Mononuclear cell (primary cell): ENCODE measurements around the gene EDN2. TPM values are rescaled to one million over a fixed set of nuclear protein-coding genes. Genes with fewer than 3 reads are reported as not detected.

Source experiments
- H3K27me3 ChIP-seq: 2 replicates; pipeline ENCODE4 v1.6.0; 2011; ENCODE audit warnings: low read length, control low read depth; ENCODE audit not compliant: insufficient read depth
- H3K4me1 ChIP-seq: 2 replicates; pipeline ENCODE4 v1.5.1; 2011; ENCODE audit warnings: mild to moderate bottlenecking, low read length, control low read depth; ENCODE audit not compliant: insufficient read depth
- H3K4me3 ChIP-seq: 2 replicates; pipeline ENCODE4 v1.5.1; 2011; ENCODE audit warnings: mild to moderate bottlenecking, low read length, moderate library complexity
- H3K9me3 ChIP-seq: 2 replicates; pipeline ENCODE4 v1.5.1; 2011; ENCODE audit warnings: low read depth, mild to moderate bottlenecking, control low read depth, low read length
- total RNA-seq: library from RNA; depleted of rRNA; stranded (reverse); fragments of >200 nt; gene quantifications from one replicate; pipeline ENCODE4 v1.2.3, GENCODE V29; 2012

EDN2 gene
- total RNA-seq, result not detected

- no peaks in the 10 kb centered on the region for H3K27me3 ChIP-seq
- H3K9me3 ChIP-seq, result no peaks in the 10 kb centered on the region
- no peak within 1 kb of the TSS for H3K4me3 ChIP-seq
- no peaks in the 10 kb centered on the region for H3K4me1 ChIP-seq
Measured at GRCh38 chr1:41484402-41485241, at the start of gene EDN2. TSS of gene EDN2 (minus strand) at chr1:41484683. CDS start at chr1:41484601, 82 bp downstream.

- Histone ChIP-seq H3K27me3 (no peaks in the 10 kb centered on the region), H3K4me3 (no peak overlapping the region), H3K9me3 (no peaks in the 10 kb centered on the region), H3K4me1 (peaks cover 5% of the 10 kb centered on the region)
Measured at GRCh38 chr1:41533731-41534080, 49.2 kb upstream of the EDN2 start.

DNA sequence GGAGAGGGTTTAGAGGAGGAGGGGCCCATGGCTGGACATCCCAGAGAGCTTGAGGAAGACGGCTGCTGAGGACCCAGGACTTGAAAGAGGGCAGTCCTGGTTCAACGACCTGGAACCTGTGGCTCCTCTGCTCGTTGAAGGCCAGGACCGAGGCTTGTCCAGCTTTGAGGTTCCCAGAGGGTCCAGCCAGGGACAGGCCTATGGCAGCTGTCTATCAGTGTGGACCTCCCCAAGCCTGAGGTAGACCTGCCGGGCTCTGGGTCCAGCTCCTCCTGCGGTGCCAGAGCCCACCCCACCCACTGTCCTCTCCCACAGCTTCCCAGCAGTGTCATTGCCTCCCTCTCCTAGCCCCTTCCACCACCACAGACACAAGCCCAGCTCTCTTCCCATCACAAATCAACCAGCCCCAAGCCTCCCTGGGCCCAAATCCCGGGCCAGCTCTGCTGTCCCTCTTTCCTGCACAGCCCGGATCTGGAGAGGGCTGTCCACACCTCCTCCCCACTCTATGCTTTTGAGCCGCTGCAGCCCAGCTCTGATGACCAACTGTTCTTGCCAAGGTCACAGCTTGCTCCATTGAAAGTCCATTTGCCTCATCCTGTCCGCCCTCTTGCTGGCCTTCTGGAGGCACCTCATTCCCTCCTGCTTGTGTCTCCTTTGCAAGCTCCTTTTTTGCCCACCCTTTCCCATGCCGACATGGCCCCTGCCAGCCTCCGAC, 48.7 kb upstream of the EDN2 start:
- Histone ChIP-seq H3K27me3 (no peaks in the 10 kb centered on the region), H3K9me3 (no peaks in the 10 kb centered on the region), H3K4me3 (no peak overlapping the region), H3K4me1 (peaks cover 5% of the 10 kb centered on the region)

GRCh38 chr1:41532206-41532975, 47.9 kb upstream of the EDN2 start:
- H3K27me3 ChIP-seq, result no peaks in the 10 kb centered on the region
- H3K9me3 ChIP-seq, result no peaks in the 10 kb centered on the region
- no peak overlapping the region for H3K4me3 ChIP-seq
- H3K4me1 ChIP-seq, result no peaks in the 10 kb centered on the region

GRCh38 chr1:41530411-41530810, 45.9 kb upstream of the EDN2 start:
- Histone ChIP-seq H3K4me3 (no peak overlapping the region), H3K27me3 (no peaks in the 10 kb centered on the region), H3K4me1 (no peaks in the 10 kb centered on the region), H3K9me3 (no peaks in the 10 kb centered on the region)

GRCh38 chr1:41529621-41530395, 45.3 kb upstream of the EDN2 start:
- Histone ChIP-seq H3K4me3 (no peak overlapping the region), H3K4me1 (no peaks in the 10 kb centered on the region), H3K27me3 (no peaks in the 10 kb centered on the region), H3K9me3 (no peaks in the 10 kb centered on the region)

- H3K27me3 ChIP-seq, result no peaks in the 10 kb centered on the region
Measured at GRCh38 chr1:41528726-41529605, 44.5 kb upstream of the EDN2 start.

GRCh38 chr1:41528106-41528505, 43.6 kb upstream of the EDN2 start:
- Histone ChIP-seq H3K4me3 (no peak overlapping the region), H3K27me3 (no peaks in the 10 kb centered on the region), H3K4me1 (no peaks in the 10 kb centered on the region), H3K9me3 (no peaks in the 10 kb centered on the region)

More at GRCh38 chr1:41528726-41529605, 44.5 kb upstream of the EDN2 start:
- Histone ChIP-seq H3K4me1 (no peaks in the 10 kb centered on the region), H3K4me3 (no peak overlapping the region), H3K9me3 (no peaks in the 10 kb centered on the region)

DNA sequence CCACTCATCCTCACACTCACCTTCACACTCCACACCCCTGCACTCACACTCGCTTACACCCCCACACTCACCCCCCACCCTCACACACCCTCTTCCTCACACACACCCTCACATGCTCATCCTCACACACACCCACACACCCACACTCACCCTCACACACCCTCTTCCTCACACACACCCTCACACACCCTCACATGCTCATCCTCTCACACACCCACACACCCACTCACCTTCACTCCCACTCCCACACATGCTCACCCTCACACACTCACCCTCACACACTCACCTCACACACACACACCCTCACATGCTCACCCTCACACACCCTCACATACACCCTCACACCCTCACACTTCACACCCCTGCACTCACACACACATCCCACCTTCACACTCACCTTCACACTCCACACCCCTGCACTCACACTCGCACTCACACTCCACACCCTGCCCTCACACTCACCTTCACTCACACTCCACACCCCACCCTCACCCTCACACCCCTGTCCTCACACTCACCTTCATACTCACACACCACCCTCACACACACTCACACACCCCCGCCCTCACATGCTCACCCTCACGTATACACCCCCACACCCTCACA, 42.6 kb upstream of the EDN2 start:
- H3K4me3 ChIP-seq, result no peak overlapping the region
- no peaks in the 10 kb centered on the region for H3K27me3 ChIP-seq
- no peaks in the 10 kb centered on the region for H3K4me1 ChIP-seq
- no peaks in the 10 kb centered on the region for H3K9me3 ChIP-seq

- H3K9me3 ChIP-seq, result no peaks in the 10 kb centered on the region
- no peaks in the 10 kb centered on the region for H3K27me3 ChIP-seq
- no peaks in the 10 kb centered on the region for H3K4me1 ChIP-seq
- no peak overlapping the region for H3K4me3 ChIP-seq
Measured at GRCh38 chr1:41525891-41526587, 41.6 kb upstream of the EDN2 start.

- Histone ChIP-seq H3K27me3 (no peaks in the 10 kb centered on the region), H3K9me3 (no peaks in the 10 kb centered on the region), H3K4me3 (no peak overlapping the region), H3K4me1 (no peaks in the 10 kb centered on the region)
Measured at GRCh38 chr1:41524676-41525675, 40.5 kb upstream of the EDN2 start.

DNA sequence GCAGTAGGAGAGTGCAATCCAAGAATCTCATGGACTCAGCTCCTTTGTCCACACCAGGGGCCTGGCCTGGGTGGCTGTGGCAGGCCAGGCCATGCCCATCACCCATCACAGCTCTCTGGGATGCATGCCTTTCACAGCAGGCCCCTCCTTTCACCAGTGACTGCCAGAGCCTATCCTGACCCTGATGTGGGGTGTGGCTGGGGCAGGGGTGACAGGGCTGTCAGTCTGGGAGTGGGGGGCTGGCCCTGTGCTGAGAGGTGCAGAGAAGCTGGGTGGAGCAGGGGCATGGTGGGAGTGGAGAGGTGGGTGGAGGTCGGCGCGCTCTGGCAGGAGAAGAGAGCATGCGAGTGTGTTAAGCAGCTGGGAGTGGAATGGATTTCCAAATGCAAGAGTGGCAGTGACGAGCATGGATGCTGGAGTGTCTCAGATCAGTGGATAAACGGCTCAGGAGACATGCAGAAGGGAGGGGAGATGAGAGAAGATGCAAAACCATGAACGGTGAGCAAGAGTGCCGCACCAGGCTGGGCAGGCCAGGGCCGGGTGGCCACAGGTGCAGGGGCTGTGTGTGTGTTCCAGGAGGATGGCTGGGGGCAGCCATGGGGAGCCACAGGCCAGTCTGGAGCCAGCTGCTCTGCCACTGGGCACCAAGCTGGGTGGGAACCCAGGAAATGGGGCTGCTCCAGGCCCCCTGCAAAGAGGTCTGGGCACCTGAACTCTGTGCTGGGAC, 39.6 kb upstream of the EDN2 start:
- no peaks in the 10 kb centered on the region for H3K9me3 ChIP-seq
- H3K27me3 ChIP-seq, result no peaks in the 10 kb centered on the region
- no peaks in the 10 kb centered on the region for H3K4me1 ChIP-seq
- H3K4me3 ChIP-seq, result no peak overlapping the region
